Bronchus fibroblast of lung (primary cell): ENCODE measurements around the gene ST6GAL2. TPM values are rescaled to one million over a fixed set of nuclear protein-coding genes. Genes with fewer than 3 reads are reported as not detected.

Experiments used
- total RNA-seq: library from RNA; depleted of rRNA; stranded (reverse); fragments of >200 nt; gene quantifications from 2 replicates; pipeline ENCODE4 v1.2.3, GENCODE V29; 2015

Gene ST6GAL2, protein sequence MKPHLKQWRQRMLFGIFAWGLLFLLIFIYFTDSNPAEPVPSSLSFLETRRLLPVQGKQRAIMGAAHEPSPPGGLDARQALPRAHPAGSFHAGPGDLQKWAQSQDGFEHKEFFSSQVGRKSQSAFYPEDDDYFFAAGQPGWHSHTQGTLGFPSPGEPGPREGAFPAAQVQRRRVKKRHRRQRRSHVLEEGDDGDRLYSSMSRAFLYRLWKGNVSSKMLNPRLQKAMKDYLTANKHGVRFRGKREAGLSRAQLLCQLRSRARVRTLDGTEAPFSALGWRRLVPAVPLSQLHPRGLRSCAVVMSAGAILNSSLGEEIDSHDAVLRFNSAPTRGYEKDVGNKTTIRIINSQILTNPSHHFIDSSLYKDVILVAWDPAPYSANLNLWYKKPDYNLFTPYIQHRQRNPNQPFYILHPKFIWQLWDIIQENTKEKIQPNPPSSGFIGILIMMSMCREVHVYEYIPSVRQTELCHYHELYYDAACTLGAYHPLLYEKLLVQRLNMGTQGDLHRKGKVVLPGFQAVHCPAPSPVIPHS
- total RNA-seq = under 0.01 TPM in 2 replicates

DNA sequence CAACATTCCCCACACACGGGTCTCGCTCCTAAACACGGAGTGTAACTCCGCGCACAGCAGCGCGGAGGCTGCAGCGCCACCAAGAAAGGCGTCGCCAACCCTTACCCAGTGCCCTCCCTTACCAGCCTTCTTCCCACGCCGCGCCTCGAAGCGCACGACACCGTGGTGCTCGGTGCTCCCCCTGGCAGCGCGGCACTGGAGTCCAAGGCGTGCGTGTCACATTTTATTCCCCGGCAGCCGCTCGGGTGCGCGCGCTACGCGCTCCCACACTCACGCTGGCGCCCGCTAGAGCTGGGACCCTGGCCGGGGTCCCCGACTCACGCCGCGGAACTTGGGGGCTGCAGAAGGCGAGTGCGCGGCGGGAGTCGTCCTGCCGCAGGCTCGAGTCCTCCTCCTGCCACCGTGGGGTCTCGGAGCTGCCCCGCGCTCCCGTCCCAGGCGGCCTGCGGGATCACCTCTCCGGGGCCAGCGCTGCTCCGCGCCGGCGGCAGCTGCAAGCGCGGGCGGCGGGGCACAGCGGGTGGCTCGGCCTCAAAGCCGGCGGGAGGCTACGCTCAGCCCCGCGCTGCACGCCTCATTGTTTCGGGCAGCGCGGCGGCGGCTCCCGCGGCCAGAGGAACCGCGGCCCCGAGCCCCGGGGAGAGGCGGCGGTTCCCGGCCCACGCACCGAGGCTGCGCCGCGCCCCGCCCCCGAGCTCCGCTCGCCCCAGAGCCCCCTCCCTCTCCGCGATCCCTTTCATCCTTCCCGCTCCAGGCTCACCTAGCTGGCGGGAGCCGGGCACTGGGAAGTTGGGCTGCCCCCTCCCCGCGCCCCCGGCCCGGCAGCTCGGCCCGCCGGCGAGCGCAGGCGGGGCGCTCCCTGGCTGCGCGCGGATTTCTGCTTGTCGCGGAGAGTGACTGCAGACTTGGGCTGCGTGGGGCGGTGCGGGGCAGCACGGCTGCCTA lies at the start of gene ST6GAL2:
Gene ST6GAL2, minus strand, starts transcription at position 197 of the 945 bp plus-strand sequence. CDS start 42,190 bp downstream, outside the sequence.

